BJ (cell line): ENCODE data around the gene UGDH. TPM values are rescaled to one million over a fixed set of nuclear protein-coding genes. Genes with fewer than 3 reads are reported as not detected.
"Not testable (repeated sequence)": the region's sequence is repeated elsewhere in the genome, so short reads cannot be mapped to it uniquely, and the experiment has no call there.

Source experiments
- CTCF ChIA-PET: fragments of 350-600 bp; formaldehyde crosslinking; extraction: SDS; loops from one replicate; lab custom pipeline; 2021; ENCODE audit warnings: antibody characterized with exemption, inconsistent platforms; lab: Yijun Ruan, JAX
- POLR2A ChIA-PET: fragments of 300-600 bp; sonication (Branson Sonifier 250); formaldehyde crosslinking; extraction: SDS; loops from one replicate; lab custom pipeline; 2021; ENCODE audit warnings: antibody characterized with exemption; lab: Charles Lee
- DNase-seq: peaks from one replicate; pipeline ENCODE4 v3.0.0-alpha.2; 2011; ENCODE audit warnings: low read depth
- H3K27me3 ChIP-seq: 2 replicates; pipeline ENCODE4 v1.6.0; 2011; ENCODE audit warnings: low read length; ENCODE audit not compliant: control insufficient read depth, insufficient read depth
- H3K36me3 ChIP-seq: 2 replicates; pipeline ENCODE4 v1.5.1; 2011; ENCODE audit warnings: low read length; ENCODE audit not compliant: control insufficient read depth, insufficient read depth
- H3K4me3 ChIP-seq: 2 replicates; pipeline ENCODE4 v1.5.1; 2011; ENCODE audit warnings: low read depth, mild to moderate bottlenecking, control low read depth, low read length
- CTCF ChIP-seq: IDR thresholded peaks from 2 replicates; pipeline ENCODE4 v1.5.1; 2011; ENCODE audit warnings: low read depth, mild to moderate bottlenecking, control low read depth, inconsistent platforms, low read length, moderate library complexity; ENCODE audit not compliant: insufficient read depth
- polyA plus RNA-seq: library from polyadenylated mRNA; depleted of rRNA; stranded (reverse); fragments of >200 nt; gene quantifications from 2 replicates; pipeline ENCODE4 v1.2.3, GENCODE V29; 2011

Gene UGDH
- polyA plus RNA-seq, 1 experiment, result 27.9 TPM

- Histone ChIP-seq H3K27me3 (no peaks in the 10 kb centered on the region), H3K4me3 (no peak overlapping the region), H3K36me3 (peaks cover 26% of the 10 kb centered on the region)
- no peak for TF ChIP-seq CTCF
- POLR2A ChIA-PET, result no interaction called here
- no peak for DNase-seq
- CTCF ChIA-PET, result no interaction called here
Observed at GRCh38 chr4:39504538-39504937, 22.7 kb downstream of the UGDH start.

- CTCF ChIA-PET, result interaction anchor here (0.6 to 1.0 kb wide), 5 partner anchors 8 to 478 kb away, joined by 3 to 5 read pairs (median 3); no protein-coding TSS in a partner anchor
- POLR2A ChIA-PET, DNase-seq, H3K4me3 ChIP-seq, H3K27me3 ChIP-seq: not testable (repeated sequence)
- peaks cover 20% of the 10 kb centered on the region for H3K36me3 ChIP-seq
Observed at GRCh38 chr4:39502664-39503035, 24.6 kb downstream of the UGDH start.

GRCh38 chr4:39502019-39502663, 25.1 kb downstream of the UGDH start:
- no peaks in the 10 kb centered on the region for H3K27me3 ChIP-seq
- peak; percentile 63 for DNase-seq
- POLR2A ChIA-PET, result no interaction called here
- H3K4me3 ChIP-seq, result no peak overlapping the region
- no peak for TF ChIP-seq CTCF
- peaks cover 18% of the 10 kb centered on the region for H3K36me3 ChIP-seq
- CTCF ChIA-PET, result interaction anchor here (0.6 to 1.0 kb wide), 4 partner anchors 8 to 479 kb away, joined by 3 to 5 read pairs (median 3); no protein-coding TSS in a partner anchor

- ChIA-PET POLR2A (no interaction called here), CTCF (no interaction called here)
Observed at GRCh38 chr4:39498727-39499020, 28.6 kb downstream of the UGDH start.

GRCh38 chr4:39497909-39498726, 29.1 kb downstream of the UGDH start:
- CTCF ChIA-PET, result no interaction called here
- H3K36me3 ChIP-seq, result peaks cover 2% of the 10 kb centered on the region
- no peaks in the 10 kb centered on the region for H3K27me3 ChIP-seq
- no peak overlapping the region for H3K4me3 ChIP-seq
- POLR2A ChIA-PET, result no interaction called here
- no peak for TF ChIP-seq CTCF
- no peak for DNase-seq

More at GRCh38 chr4:39498727-39499020, 28.6 kb downstream of the UGDH start:
- no peak for DNase-seq
- peaks cover 6% of the 10 kb centered on the region for H3K36me3 ChIP-seq
- TF ChIP-seq CTCF, result no peak
- H3K4me3 ChIP-seq, result no peak overlapping the region
- no peaks in the 10 kb centered on the region for H3K27me3 ChIP-seq
